ENCODE measurements around the gene SENP5.

DNA sequence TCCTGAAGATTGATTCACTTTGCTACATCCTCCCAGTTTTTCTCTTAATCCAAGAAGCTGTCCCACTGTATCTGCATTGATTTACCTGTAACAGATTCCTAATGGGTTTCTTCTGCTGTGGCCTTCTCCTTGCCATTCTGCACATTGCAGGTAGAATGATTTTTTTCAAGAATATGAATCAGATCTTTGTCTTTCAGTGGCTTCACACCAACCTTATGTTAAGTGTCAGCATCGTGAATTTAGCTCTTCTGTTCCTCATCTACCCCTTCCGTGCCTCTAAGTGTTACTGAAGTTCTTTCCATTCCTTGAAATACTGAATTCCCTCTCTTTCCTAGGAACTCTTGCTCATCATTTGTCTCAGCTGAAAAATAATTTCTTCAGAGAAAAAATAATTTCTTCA, 7.5 kb downstream of the SENP5 start:
- TF ChIP-seq, protein P1, sequence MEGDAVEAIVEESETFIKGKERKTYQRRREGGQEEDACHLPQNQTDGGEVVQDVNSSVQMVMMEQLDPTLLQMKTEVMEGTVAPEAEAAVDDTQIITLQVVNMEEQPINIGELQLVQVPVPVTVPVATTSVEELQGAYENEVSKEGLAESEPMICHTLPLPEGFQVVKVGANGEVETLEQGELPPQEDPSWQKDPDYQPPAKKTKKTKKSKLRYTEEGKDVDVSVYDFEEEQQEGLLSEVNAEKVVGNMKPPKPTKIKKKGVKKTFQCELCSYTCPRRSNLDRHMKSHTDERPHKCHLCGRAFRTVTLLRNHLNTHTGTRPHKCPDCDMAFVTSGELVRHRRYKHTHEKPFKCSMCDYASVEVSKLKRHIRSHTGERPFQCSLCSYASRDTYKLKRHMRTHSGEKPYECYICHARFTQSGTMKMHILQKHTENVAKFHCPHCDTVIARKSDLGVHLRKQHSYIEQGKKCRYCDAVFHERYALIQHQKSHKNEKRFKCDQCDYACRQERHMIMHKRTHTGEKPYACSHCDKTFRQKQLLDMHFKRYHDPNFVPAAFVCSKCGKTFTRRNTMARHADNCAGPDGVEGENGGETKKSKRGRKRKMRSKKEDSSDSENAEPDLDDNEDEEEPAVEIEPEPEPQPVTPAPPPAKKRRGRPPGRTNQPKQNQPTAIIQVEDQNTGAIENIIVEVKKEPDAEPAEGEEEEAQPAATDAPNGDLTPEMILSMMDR (IDR thresholded peaks at IDR 0.05; ENCODE audit: insufficient read depth, low read depth, low read length), result no peak
- no peak for TF ChIP-seq EZH2 (IDR thresholded peaks at IDR 0.05; ENCODE audit: insufficient read depth, low read length)

All from astrocyte (in vitro differentiated cells and primary cell).